HG02588 (cell line): Measurements from ENCODE around the gene SUSD4.

Experiments
- ATAC-seq: cut with Tn5 transposase; IDR thresholded peaks from one replicate; pipeline ENCODE4 v1.9.1; 2021; ENCODE audit warnings: mild to moderate bottlenecking, moderate library complexity; ENCODE audit not compliant: unreplicated experiment

SUSD4 gene

GRCh38 chr1:223233410-223234169 lies 130.4 kb downstream of the SUSD4 start:
- no peak for ATAC-seq

GRCh38 chr1:223233019-223233409 lies 131.0 kb downstream of the SUSD4 start:
- no peak for ATAC-seq

GRCh38 chr1:223231581-223231980 lies 132.4 kb downstream of the SUSD4 start:
- ATAC-seq = no peak

GRCh38 chr1:223231011-223231572 lies 132.9 kb downstream of the SUSD4 start:
- no peak for ATAC-seq

- no peak for ATAC-seq
These were observed 133.7 kb downstream of the SUSD4 start for GRCh38 chr1:223230161-223230881.

GRCh38 chr1:223229756-223230155 lies 134.2 kb downstream of the SUSD4 start:
- ATAC-seq = no peak

GRCh38 chr1:223228931-223229528 lies 134.9 kb downstream of the SUSD4 start:
- no peak for ATAC-seq

GRCh38 chr1:223228201-223228600 lies 135.8 kb downstream of the SUSD4 start:
- ATAC-seq = no peak

- no peak for ATAC-seq
These were observed 136.3 kb downstream of the SUSD4 start for GRCh38 chr1:223227486-223228196.

GRCh38 chr1:223227031-223227430 lies 136.9 kb downstream of the SUSD4 start:
- ATAC-seq = no peak

GRCh38 chr1:223226271-223226670 lies 137.7 kb downstream of the SUSD4 start:
- ATAC-seq = no peak

GRCh38 chr1:223225481-223225880 lies 138.5 kb downstream of the SUSD4 start:
- ATAC-seq = no peak

GRCh38 chr1:223225061-223225460 lies 138.9 kb downstream of the SUSD4 start:
- ATAC-seq = no peak

GRCh38 chr1:223224465-223224864 lies 139.5 kb downstream of the SUSD4 start:
- ATAC-seq = no peak

GRCh38 chr1:223223091-223223995 lies 140.6 kb downstream of the SUSD4 start:
- no peak for ATAC-seq

GRCh38 chr1:223222377-223222776 lies 141.6 kb downstream of the SUSD4 start:
- no peak for ATAC-seq

GRCh38 chr1:223221686-223222085 lies 142.3 kb downstream of the SUSD4 start:
- ATAC-seq = no peak

GRCh38 chr1:223219846-223220610 lies 143.9 kb downstream of the SUSD4 start:
- ATAC-seq = no peak

GRCh38 chr1:223219318-223219635 lies 144.7 kb downstream of the SUSD4 start:
- ATAC-seq = no peak
